VCaP (cell line): Measurements from ENCODE around the gene C19orf12.

Source experiments
- H3K27ac ChIP-seq: fragments of 450-650 bp; 2 replicates; pipeline ENCODE4 v1.5.1; 2017
- TF ChIP-seq, protein P1 (sequence below): fragments of 450-650 bp; conservative IDR thresholded peaks from 2 replicates; pipeline ENCODE4 v1.5.1; 2017; ENCODE audit warnings: mild to moderate bottlenecking, moderate library complexity

Gene C19orf12

DNA sequence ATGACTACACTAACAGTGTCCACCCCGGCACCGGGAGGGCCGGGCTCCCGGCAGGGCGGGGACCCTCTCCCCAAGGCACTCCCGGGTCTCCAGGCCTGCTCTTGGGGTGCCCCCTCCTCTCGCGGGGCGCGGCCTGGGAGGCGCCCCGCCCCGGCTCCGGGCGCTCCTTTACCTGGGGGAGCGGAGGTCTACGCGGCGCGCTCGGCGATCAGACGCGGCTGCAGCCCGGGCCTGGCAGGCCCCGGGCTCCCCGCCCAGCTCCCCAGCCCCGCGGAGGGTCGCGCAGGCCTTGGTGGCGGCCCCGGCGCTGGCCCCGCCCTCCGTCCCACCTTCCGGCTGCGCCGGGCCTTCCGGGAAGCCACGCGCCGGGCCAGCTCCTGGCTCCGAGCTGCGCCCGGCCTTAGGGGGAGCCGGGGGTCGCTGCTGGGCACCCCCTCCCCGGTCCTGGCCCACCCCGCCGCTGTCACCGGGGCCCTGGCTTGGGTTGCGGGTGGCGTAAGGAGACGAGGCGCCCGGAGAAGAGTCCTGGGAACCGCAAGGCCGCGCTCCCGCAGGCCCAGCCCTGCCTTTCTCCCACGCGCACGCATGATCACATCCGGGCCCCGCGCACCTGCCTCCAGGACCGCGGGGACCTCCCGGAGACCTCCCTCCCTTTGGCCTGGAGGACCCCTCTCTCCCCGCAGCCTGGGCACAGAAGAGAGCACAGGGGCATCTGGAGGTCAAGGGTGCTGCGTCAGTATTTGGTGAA, at the start of gene C19orf12:
TSS of gene C19orf12 (minus strand) at position 309 of the 748 bp plus-strand sequence. CDS start 6,848 bp downstream, outside the sequence.
- TF ChIP-seq, protein P1, sequence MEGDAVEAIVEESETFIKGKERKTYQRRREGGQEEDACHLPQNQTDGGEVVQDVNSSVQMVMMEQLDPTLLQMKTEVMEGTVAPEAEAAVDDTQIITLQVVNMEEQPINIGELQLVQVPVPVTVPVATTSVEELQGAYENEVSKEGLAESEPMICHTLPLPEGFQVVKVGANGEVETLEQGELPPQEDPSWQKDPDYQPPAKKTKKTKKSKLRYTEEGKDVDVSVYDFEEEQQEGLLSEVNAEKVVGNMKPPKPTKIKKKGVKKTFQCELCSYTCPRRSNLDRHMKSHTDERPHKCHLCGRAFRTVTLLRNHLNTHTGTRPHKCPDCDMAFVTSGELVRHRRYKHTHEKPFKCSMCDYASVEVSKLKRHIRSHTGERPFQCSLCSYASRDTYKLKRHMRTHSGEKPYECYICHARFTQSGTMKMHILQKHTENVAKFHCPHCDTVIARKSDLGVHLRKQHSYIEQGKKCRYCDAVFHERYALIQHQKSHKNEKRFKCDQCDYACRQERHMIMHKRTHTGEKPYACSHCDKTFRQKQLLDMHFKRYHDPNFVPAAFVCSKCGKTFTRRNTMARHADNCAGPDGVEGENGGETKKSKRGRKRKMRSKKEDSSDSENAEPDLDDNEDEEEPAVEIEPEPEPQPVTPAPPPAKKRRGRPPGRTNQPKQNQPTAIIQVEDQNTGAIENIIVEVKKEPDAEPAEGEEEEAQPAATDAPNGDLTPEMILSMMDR, result no peak
- peak within 1 kb of the TSS; percentile 95 for H3K27ac ChIP-seq

DNA sequence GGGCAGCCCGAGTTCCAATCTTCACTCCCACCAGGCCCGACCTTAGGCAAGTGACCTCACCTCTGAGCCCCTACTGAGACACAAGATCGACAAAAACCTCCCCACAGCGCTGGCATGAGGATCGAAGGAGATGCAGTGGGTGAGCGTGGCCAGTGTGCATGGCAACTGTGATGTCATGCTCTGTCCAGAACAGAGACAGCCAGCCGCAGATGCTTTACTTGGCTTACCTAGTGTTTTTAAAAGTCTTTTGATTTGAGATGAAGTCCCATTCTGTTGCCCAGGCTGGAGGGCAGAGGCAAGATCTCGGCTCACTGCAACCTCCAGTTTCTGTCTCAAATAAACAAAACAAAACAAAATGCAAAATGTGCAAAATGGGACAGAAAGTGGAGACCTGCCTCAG, 49.3 kb upstream of the C19orf12 start:
- no peak overlapping the region for H3K27ac ChIP-seq
- TF ChIP-seq, protein P1, result no peak

DNA sequence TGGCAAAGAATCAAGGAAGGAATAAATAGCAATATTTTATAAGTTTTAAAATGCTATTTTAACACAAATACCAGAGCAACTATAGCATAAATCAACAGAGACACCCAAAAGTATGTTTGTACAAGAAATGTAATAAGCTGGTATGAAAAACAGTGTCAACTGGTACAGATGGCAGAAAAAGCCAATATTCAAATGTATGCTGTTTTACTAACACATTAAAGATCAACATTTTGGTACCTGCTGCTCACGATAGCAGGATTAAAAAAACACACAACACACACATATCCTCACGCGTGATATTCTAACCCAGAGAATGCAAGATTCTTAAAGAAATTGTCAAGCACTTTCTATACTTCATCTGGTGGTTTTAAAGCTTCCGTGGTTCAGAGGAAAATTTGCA, 48.1 kb upstream of the C19orf12 start:
- H3K27ac ChIP-seq, result no peak overlapping the region

DNA sequence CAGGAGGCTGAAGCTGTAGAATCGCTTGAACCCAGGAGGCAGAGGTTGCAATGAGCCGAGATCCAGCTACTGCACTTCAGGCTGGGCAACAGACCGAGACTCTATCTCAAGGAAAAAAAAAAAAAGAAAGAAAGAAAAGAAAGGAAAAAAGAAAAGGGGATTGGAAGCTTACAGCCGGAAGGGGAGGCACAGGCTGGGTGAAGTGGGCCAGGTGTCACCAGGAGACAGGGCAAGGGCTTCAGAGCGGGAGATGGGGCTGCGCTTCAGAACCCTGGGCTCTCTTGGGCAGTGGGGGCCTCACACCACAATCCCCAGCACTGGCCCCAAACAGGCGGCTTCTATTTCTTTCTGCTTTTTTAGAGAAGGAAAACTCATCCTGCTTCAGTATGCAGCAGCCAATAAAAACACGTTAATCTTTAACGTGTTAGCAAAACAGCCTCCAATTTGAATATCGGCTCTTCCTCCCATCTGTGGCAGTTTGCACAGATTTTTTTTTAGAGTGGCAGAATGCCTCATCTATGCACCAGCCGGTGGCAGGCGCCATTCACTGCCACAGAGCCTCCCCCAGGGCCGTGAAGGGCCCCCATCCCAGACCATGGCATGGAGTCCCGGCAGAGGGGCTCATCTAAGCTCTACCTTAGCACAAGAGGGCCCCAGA, 46.6 kb upstream of the C19orf12 start:
- TF ChIP-seq, protein P1, result no peak

More for the DNA sequence above, 48.1 kb upstream of the C19orf12 start:
- TF ChIP-seq, protein P1, result no peak

DNA sequence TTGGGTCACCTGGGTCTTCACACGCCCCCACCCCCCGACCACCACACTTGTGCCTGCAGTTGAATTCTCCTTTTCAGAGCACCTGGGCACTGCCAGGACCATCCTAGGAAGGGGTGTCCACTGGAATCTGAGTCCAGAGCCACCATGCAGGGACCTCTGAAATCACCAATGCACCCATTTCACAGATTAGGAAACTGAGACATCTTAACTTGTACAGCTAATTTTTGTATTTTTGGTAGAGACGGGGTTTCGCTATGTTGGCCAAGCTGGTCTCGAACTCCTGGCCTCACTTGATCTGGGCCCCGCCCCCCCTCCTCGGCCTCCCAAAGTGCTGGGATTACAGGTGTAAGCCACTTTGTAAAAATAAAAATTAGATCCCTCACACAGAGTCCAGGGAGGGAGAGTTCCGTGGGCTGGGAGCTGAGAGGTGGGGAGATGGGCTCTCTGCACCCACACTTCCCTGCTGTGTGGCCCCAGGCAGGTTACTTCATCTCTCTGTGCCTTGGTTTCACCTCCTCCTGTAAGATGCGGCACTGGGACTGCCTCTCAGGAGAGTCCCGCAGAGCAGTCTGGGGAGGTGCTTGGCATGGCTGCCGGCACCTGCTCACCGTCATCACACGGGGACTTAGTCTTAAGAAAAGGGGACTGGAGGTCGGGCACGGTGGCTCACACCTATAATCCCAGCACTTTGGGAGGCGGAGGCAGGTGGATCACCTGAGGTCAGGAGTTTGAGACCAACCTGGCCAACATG, 45.9 kb upstream of the C19orf12 start:
- peak overlapping the region; percentile 37; the same call in 1 of the 2 replicates for H3K27ac ChIP-seq
- TF ChIP-seq, protein P1, result no peak

More for the DNA sequence above, 46.6 kb upstream of the C19orf12 start:
- H3K27ac ChIP-seq, result peak overlapping the region; percentile 37; the same call in 1 of the 2 replicates

DNA sequence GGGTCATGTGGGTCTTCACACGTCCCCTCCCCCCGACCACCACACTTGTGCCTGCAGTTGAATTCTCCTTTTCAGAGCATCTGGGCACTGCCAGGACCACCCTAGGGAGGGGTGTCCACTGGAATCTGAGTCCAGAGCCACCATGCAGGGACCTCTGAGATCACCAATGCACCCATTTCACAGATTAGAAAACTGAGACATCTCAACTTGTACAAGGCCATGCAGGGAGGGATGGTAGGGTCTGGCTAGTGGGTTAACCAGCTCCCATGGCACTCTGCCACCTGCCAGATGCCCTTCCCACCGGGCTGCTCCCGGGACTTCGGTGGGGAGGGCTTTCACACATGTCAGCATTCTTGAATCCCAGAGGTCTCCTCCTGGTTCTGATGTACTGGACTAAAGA, 44.3 kb upstream of the C19orf12 start:
- no peak overlapping the region for H3K27ac ChIP-seq
- TF ChIP-seq, protein P1, result no peak

DNA sequence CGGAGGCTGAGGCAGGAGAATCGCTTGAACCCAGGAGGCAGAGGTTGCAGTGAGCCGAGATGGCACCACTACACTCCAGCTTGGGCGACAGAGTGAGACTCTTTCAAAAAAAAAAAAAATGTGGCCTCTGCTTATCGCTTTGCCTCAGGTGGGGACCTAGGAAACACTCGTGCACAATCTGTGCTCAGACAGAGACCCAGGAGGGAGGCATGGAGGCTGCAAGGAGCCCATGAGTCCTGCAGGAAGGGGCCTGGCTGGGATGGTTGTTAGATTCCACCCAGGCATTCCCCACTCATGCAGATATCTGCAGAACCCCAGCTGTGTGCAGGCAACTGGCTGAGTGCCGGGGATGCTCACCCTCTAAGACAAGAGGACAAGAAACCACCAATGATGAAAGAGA, 43.8 kb upstream of the C19orf12 start:
- TF ChIP-seq, protein P1, result no peak
- no peak overlapping the region for H3K27ac ChIP-seq
